ENCODE results near the gene NIT1. TPM values are rescaled to one million over a fixed set of nuclear protein-coding genes. Genes with fewer than 3 reads are reported as not detected.

NIT1 gene
- total RNA-seq, 3 donors from 2014 or later: 36.3 to 44.5 (median 37.0) TPM

DNA sequence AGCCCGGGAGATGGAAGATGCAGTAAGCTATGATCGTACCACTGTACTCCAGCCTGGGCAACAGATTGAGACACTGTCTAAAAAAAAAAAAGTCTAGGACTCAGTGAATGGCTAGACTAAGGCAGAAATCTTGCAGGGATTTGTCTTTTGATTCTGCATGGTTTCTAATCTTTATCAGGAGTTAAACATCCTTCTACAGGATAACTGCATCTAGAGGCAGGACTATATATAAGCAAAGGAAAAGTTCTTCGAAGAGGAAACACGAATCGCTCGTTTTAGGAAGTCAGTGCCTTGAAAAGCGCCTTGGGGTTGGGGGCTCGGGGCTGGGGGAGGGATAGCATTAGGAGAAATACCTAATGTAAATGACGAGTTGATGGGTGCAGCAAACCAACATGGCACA is 35.3 kb downstream of the NIT1 start:
- H3K9me3 ChIP-seq: no peaks in the 10 kb centered on the region
- intact Hi-C loops (cut with DNase I; ENCODE audit: low total_unique reads): no loop called here
- no peak for TF ChIP-seq POLR2A (IDR thresholded peaks at IDR 0.05)
- no peak for TF ChIP-seq CTCF (IDR thresholded peaks at IDR 0.05)
- no peak for TF ChIP-seq POLR2AphosphoS5 (IDR thresholded peaks at IDR 0.05)
- peak overlapping the region; percentile 97 to 98 for H3K27ac ChIP-seq
- peaks cover 0 to 3% of the 10 kb centered on the region in 2 donors for H3K4me1 ChIP-seq
- no peak for DNase-seq (ENCODE audit: low spot score in 2 of 2)
- no peaks in the 10 kb centered on the region for H3K36me3 ChIP-seq
- H3K4me3 ChIP-seq: peak overlapping the region; percentile 62 to 76 (median 72)
- no peaks in the 10 kb centered on the region for H3K27me3 ChIP-seq

DNA sequence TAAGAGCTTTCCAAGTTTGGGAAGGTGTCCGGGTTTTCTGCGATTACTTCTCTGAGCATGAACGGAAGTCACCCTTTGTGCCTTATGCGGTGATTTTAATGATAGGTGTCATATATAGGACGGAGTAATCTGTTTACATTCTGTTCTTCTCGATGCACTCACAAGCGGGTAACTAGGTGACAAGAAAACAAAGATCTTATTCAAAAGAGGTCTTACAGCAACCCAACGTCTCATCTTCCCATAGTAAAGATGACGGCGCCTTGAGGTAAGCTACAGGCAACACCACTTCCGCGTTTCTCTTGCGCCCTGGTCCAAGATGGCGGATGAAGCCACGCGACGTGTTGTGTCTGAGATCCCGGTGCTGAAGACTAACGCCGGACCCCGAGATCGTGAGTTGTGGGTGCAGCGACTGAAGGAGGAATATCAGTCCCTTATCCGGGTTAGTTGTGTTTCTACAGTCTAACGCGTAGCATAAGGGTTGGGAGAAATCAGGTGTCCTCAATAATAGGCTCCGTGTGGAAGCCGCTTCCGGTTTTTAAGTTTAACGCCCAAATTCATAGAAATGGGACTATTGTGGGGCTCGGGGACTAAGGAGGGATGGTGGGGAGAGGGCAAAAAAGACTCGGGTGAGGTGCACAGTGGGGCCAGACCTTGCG is 35.9 kb downstream of the NIT1 start, which contains the start of gene UFC1:
Gene UFC1, plus strand, starts transcription at position 297 of the 656 bp plus-strand sequence. Its CDS starts 20 bp downstream, at position 317.
- peak within 1 kb of the TSS; percentile 62 to 76 (median 72) for H3K4me3 ChIP-seq
- no peaks in the 10 kb centered on the region for H3K36me3 ChIP-seq
- intact Hi-C loops (cut with DNase I; ENCODE audit: low total_unique reads): no loop called here
- H3K9me3 ChIP-seq: no peaks in the 10 kb centered on the region
- peaks cover 0 to 3% of the 10 kb centered on the region in 2 donors for H3K4me1 ChIP-seq
- TF ChIP-seq POLR2A (IDR thresholded peaks at IDR 0.05) (no peak), CTCF (IDR thresholded peaks at IDR 0.05) (no peak), POLR2AphosphoS5 (IDR thresholded peaks at IDR 0.05) (peak; percentile 82 to 86 (median 82))
- DNase-seq (ENCODE audit: low spot score in 2 of 2): peak; percentile 79 to 81
- no peaks in the 10 kb centered on the region for H3K27me3 ChIP-seq
- peak within 1 kb of the TSS; percentile 97 to 98 for H3K27ac ChIP-seq

DNA sequence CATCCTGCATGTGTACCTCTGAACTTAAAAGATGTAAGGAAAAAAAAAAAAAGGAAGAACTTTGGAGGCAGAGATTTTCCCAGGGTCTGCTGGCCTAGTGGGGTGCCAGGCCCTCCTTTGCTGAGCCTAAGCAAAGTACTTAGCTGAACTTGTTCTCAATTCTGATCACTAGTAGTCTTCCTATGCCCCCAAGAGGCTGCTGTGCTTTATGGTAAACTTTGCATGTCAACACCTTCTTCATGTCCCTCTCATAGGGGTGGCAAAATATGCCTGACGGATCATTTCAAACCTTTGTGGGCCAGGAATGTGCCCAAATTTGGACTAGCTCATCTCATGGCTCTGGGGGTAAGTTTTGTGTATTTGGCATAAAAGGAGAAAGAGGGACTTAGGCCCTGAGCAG is 40.0 kb downstream of the NIT1 start:
- Histone ChIP-seq H3K27ac (no peak overlapping the region), H3K4me3 (no peak overlapping the region), H3K4me1 (peaks cover 7 to 14% of the 10 kb centered on the region in 2 donors), H3K9me3 (no peaks in the 10 kb centered on the region), H3K36me3 (no peaks in the 10 kb centered on the region), H3K27me3 (no peaks in the 10 kb centered on the region)
- intact Hi-C loops (cut with DNase I; ENCODE audit: low total_unique reads): no loop called here
- TF ChIP-seq POLR2A (IDR thresholded peaks at IDR 0.05) (no peak), POLR2AphosphoS5 (IDR thresholded peaks at IDR 0.05) (no peak), CTCF (IDR thresholded peaks at IDR 0.05) (no peak)
- no peak for DNase-seq (ENCODE audit: low spot score in 2 of 2)

DNA sequence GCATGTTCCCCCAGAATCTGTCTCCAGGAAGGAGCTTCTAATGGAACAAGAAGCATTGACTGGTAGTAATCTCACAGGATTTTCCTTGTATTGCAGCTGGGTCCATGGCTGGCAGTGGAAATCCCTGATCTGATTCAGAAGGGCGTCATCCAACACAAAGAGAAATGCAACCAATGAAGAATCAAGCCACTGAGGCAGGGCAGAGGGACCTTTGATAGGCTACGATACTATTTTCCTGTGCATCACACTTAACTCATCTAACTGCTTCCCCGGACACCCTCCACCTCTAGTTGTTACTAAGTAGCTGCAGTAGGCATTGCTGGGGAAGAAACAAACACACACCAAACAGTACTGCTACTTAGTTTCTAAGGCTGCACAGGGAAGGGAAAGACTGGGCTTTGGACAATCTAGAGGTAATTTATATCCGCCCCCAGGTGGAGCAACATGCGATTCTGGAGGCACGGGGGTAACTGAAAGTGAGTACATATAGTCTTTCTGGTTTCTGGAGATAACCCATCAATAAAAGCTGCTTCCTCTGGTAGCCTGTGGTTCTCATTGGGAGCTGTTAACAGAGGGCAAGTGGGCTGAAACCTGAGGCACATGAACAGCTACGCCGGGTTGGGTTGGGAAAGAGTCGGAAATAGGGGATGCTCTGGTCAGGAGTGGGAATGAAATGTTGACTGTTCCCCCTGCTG is 40.6 kb downstream of the NIT1 start:
- Histone ChIP-seq H3K27me3 (no peaks in the 10 kb centered on the region), H3K4me1 (peaks cover 7 to 14% of the 10 kb centered on the region in 2 donors), H3K4me3 (peak overlapping the region; percentile 77 to 93 (median 79)), H3K27ac (peak overlapping the region; percentile 87 to 91), H3K36me3 (no peaks in the 10 kb centered on the region), H3K9me3 (no peaks in the 10 kb centered on the region)
- no peak for TF ChIP-seq POLR2A (IDR thresholded peaks at IDR 0.05)
- no peak for TF ChIP-seq POLR2AphosphoS5 (IDR thresholded peaks at IDR 0.05)
- TF ChIP-seq CTCF (IDR thresholded peaks at IDR 0.05): no peak
- intact Hi-C loops (cut with DNase I; ENCODE audit: low total_unique reads): no loop called here
- no peak for DNase-seq (ENCODE audit: low spot score in 2 of 2)

Measured in breast epithelium (tissue), 4 donors.